Stimulated activated CD4-positive, alpha-beta T cell treated with anti-CD3 and anti-CD28 coated beads, Interleukin-4, amount 100 ng/mL, for 24 hours (primary cell): ENCODE measurements around the gene IGFBP4.
"Not testable (repeated sequence)": the region's sequence is repeated elsewhere in the genome, so short reads cannot be mapped to it uniquely, and the experiment has no call there.

ENCODE experiments used
- DNase-seq: peaks from one replicate; pipeline ENCODE4 v3.0.0-alpha.2; 2020

The IGFBP4 gene

DNA sequence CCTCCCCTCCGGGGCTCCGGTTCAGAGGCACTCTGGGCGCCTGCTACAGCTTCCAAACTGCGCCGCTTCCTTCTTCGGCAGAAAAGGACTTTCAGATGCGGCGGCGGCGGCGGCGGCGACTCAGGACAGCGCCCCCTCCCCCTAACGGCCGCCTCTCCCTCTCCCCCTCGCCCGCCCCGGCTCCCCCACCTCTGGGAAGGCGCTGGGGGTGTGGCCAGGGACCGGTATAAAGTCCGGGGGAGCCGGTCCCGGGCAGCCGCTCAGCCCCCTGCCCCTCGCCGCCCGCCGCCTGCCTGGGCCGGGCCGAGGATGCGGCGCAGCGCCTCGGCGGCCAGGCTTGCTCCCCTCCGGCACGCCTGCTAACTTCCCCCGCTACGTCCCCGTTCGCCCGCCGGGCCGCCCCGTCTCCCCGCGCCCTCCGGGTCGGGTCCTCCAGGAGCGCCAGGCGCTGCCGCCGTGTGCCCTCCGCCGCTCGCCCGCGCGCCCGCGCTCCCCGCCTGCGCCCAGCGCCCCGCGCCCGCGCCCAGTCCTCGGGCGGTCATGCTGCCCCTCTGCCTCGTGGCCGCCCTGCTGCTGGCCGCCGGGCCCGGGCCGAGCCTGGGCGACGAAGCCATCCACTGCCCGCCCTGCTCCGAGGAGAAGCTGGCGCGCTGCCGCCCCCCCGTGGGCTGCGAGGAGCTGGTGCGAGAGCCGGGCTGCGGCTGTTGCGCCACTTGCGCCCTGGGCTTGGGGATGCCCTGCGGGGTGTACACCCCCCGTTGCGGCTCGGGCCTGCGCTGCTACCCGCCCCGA lies at the start of gene IGFBP4:
Gene IGFBP4 (plus strand): TSS at position 255 of the 792 bp plus-strand sequence. CDS start 286 bp downstream, at position 541.
- peak; percentile 66 for DNase-seq

DNA sequence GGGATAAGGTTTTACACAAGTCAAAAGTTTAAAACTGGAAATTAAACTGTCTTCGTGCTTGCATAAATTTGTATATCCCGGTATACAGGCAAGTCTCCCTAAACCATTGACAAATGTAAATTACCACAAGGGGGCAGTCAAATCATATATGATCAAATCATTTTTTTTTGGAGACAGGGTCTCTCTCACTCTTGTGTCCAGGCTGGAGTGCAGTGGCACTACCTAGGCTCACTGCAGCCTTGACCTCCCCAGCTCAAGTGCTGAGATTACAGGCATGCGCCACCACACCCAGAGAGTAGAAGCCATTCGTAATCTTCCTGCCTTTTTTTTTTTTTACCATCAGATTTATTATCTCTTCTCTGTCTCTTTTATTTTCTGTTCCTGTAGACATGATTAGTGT lies 44.1 kb upstream of the IGFBP4 start:
- DNase-seq = no peak

DNA sequence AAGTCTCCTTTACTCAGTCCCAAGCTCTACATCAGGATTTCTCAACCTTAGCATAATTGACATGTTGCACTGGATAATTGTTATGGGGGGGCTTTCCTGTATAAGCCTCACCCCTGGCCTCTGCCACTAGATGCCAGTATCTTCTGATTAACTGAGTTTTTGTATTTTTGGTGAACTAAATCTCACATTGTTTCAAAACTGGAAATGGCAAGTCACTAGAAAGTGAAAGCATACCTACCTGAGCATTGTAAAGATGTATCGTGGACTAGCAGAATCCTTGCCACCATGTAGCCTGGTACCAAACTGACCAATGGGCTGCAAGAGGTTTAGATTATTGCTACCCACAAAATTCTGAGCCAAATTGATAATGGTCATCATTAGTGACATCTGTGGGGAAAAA lies 40.6 kb upstream of the IGFBP4 start:
- no peak for DNase-seq

- no peak for DNase-seq
These were observed 39.2 kb upstream of the IGFBP4 start for GRCh38 chr17:40404003-40404402.

GRCh38 chr17:40407460-40407859 lies 35.8 kb upstream of the IGFBP4 start:
- no peak for DNase-seq

- DNase-seq = not testable (repeated sequence)
These were observed 33.7 kb upstream of the IGFBP4 start for GRCh38 chr17:40409540-40409939.

GRCh38 chr17:40410082-40410481 lies 33.2 kb upstream of the IGFBP4 start:
- DNase-seq = no peak

DNA sequence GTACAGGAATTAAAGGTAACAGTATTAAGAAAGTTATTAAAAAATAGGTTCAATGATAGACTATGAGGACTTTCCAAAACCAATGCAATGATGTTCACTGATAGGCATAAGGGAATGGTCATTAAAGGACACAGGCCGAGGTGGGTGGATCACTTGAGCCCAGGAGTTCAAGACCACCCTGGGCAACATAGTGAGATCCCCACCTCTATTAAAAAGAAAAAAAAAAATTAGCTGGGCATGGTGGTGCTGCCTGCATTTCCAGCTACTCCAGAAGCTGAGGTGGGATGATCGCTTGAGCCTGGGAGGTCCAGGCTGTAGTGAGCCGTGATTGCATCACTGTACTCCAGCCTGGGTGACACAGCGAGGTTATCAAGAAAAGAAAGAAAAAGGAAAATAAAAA lies 31.4 kb upstream of the IGFBP4 start:
- DNase-seq = no peak

- no peak for DNase-seq
These were observed 30.4 kb upstream of the IGFBP4 start for GRCh38 chr17:40412880-40413279.

GRCh38 chr17:40414312-40414711 lies 28.9 kb upstream of the IGFBP4 start:
- DNase-seq = not testable (repeated sequence)

- DNase-seq = no peak
These were observed 27.9 kb upstream of the IGFBP4 start for GRCh38 chr17:40415390-40415789.

DNA sequence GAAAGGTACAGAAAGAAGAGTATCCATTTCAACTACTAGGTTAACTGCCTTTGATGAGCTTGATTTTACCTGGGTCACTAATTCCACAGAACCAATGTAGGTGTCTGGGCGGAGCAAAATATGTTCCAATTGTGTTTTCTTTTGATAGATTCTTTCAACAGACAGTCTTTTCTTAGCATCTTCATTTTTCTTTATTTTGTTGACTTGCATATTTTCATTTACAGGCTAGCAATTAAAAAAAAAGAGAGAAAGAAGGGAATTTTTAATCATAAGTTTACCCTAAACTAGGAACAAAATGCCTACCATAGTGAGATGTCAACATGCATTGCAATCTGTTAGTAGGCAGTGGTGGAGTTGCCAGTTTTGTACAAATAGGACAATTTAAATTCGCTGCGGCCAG lies 26.6 kb upstream of the IGFBP4 start:
- no peak for DNase-seq

GRCh38 chr17:40417258-40417608 lies 26.0 kb upstream of the IGFBP4 start:
- DNase-seq = no peak

DNA sequence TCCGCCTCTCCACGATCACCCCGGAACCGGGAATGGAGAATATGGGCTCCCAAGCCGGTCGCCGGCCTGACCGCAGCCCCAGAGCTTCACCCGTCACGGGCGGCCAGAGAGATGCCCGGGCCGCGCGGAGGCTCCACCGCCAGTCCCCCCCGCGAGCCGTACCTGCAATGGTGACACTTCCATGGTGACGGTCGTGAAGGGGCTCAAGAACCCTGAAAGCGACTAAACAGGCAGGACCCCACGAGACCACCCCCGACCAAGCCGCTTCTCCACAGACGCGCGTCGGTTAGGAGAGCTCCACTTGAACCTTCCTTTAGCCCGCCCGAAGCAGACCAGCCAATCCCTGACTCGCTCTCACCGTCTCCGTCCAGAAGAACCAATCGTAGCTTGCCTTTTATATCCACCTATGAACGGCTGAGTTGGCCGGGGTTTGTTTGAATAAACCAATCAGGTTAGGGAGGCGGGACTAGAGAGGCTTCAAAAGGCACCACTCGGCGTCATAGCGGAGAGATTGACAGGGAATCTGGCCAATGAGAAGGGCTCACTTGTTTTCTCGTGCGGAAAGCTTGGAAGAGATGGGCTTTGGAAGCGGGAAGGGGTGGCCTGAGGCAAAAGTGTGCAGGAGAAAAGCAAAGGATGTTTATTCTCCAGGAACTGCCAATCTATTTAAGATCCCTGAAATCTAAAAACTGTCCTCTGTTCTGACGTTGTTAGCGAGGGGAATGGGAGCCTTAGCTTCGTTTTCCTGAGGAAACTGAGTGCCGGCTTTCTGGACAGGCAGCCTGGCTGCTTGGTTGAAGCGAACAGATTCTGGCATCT lies 25.4 kb upstream of the IGFBP4 start, which contains the start of gene TOP2A:
Gene TOP2A (minus strand): TSS at position 288 of the 819 bp plus-strand sequence. CDS start 105 bp downstream, at position 183.
- peak; percentile 97 for DNase-seq

DNA sequence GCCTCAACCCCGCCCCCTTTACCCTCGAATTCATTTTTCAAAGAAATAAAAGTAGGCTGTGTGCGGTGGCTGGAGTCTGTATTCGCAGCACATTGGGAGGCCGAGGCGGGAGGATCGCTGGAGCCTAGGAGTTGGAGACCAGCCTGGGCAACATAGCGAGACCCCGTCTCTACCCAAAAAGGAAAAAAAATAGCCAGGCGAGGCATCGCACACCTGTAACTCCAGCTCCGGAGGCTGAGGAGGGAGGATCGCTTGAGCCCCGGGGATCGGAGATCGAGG lies 24.9 kb upstream of the IGFBP4 start:
- no peak for DNase-seq

DNA sequence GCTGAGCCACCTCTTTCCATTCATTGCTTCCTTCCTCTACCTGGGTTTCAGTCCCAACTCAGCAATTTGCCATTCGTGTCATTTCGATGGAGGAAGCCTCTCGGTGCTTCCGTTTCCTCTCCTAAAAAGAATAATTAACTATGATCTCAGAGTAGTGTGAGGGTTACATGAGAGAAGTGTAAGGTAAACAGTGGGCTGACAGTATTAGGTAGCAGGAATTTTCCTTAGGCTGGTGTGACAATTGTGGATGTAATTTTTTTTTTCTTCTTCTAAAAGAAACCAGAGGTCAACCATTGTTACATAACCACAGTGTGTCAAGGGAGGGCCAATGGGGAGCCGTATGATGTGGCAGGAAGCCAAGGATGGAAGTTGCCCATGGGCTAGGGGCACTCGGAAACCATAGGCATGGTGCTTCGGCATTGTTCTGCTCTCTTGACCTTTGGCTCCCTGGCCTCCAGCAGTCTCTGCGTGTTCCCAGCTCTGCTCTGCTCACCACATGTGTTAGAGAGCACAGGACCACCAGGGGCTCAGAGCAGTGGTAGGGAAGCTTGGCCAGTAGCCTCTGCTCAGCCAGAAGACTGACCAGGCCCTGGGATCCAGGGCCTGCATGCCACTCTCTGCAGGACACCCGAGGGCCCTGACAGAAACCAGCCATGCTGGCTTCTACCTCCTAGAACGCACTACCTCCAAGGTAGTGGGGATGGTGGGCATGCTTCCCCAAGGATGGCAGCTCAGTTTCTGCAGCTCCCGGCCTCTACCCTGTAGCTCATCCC lies 23.5 kb upstream of the IGFBP4 start:
- no peak for DNase-seq

GRCh38 chr17:40422990-40423633 lies 20.1 kb upstream of the IGFBP4 start:
- DNase-seq = no peak

- DNase-seq = no peak
These were observed 17.5 kb upstream of the IGFBP4 start for GRCh38 chr17:40425741-40426140.

- no peak for DNase-seq
These were observed 16.2 kb upstream of the IGFBP4 start for GRCh38 chr17:40427002-40427491.

GRCh38 chr17:40430272-40431230 lies 12.7 kb upstream of the IGFBP4 start:
- DNase-seq = no peak

DNA sequence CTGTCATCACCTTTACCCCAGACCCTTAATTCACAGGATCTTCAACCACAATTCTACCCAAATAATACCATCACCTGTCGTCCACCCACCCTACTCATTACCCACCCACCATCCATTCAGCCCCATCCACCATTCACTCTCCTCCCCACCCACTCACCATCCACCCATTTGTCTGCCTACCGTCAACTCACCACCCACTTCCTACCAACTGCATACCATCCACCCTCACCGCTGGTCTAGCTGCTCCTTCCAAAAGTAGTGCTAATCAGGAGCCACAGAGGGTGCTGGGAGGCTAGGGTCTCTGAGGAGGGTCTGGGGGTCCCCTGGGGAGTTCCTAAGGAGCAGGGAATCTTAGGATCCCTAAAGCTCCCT lies 12.0 kb upstream of the IGFBP4 start:
- DNase-seq = no peak
